ENCODE results near the gene PRR3.
"Not testable (repeated sequence)": the region's sequence is repeated elsewhere in the genome, so short reads cannot be mapped to it uniquely, and the experiment has no call there.

Gene PRR3

GRCh38 chr6:30556906-30557682 is at the start of gene PRR3:
Gene PRR3 (plus strand): TSS chr6:30557295. CDS start chr6:30557345, 50 bp downstream.
- peak; percentile 87 to 96 (median 93) for DNase-seq

- DNase-seq: no peak
These were observed 49.0 kb upstream of the PRR3 start for GRCh38 chr6:30507849-30508827.

- DNase-seq: no peak
These were observed 48.0 kb upstream of the PRR3 start for GRCh38 chr6:30508890-30509736.

GRCh38 chr6:30510419-30511168 is 46.5 kb upstream of the PRR3 start:
- no peak for DNase-seq

GRCh38 chr6:30511169-30511546 is 45.9 kb upstream of the PRR3 start:
- no peak for DNase-seq

- DNase-seq: no peak
These were observed 43.6 kb upstream of the PRR3 start for GRCh38 chr6:30513451-30513850.

- DNase-seq: no peak
These were observed 42.0 kb upstream of the PRR3 start for GRCh38 chr6:30515106-30515505.

GRCh38 chr6:30515944-30516753 is 40.9 kb upstream of the PRR3 start:
- peak in 2 of 3 experiments; percentile 4 to 48 for DNase-seq

GRCh38 chr6:30516754-30517076 is 40.4 kb upstream of the PRR3 start:
- not testable (repeated sequence) for DNase-seq

- not testable (repeated sequence) for DNase-seq
These were observed 39.2 kb upstream of the PRR3 start for GRCh38 chr6:30517767-30518504.

GRCh38 chr6:30518505-30519145 is 38.5 kb upstream of the PRR3 start:
- not testable (repeated sequence) for DNase-seq

GRCh38 chr6:30520522-30520921 is 36.6 kb upstream of the PRR3 start:
- DNase-seq: no peak

- DNase-seq: not testable (repeated sequence)
These were observed 36.0 kb upstream of the PRR3 start for GRCh38 chr6:30521082-30521481.

- DNase-seq: not testable (repeated sequence)
These were observed 35.1 kb upstream of the PRR3 start for GRCh38 chr6:30521952-30522351.

- not testable (repeated sequence) for DNase-seq
These were observed 30.7 kb upstream of the PRR3 start for GRCh38 chr6:30526444-30526843.

GRCh38 chr6:30529349-30529875 is 27.7 kb upstream of the PRR3 start:
- DNase-seq: not testable (repeated sequence)

GRCh38 chr6:30530014-30530413 is 27.1 kb upstream of the PRR3 start:
- no peak for DNase-seq

GRCh38 chr6:30533460-30534294 is 23.4 kb upstream of the PRR3 start:
- no peak for DNase-seq

GRCh38 chr6:30537931-30538330 is 19.2 kb upstream of the PRR3 start:
- no peak for DNase-seq

Data from NCI-H1417 (cell line).